IPS DF 19.7 (cell line): Measurements from ENCODE around the gene DACH1.

Experiments
- DNase-seq: peaks from one replicate; pipeline ENCODE4 v3.0.0-alpha.2; 2013; ENCODE audit warnings: low read depth, low spot score

The DACH1 gene

DNA sequence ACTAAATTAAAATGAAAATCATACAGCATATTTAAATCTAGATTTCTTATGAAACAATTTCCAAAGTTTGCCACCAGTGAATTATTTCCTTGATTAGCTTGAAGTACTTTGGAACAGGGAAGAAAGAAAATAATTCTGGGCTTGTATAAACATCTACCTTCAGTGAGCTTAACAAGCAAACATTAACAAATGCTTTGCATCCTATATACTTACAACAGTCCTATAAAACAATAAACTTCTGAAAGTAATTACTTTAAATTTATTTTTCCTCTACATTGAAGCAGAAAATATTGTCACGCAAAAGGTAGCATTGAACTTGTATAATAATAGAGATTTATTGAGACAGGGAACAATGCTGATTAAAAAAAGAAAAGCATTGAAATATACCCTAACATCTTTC lies 164.8 kb downstream of the DACH1 start:
- DNase-seq = no peak

DNA sequence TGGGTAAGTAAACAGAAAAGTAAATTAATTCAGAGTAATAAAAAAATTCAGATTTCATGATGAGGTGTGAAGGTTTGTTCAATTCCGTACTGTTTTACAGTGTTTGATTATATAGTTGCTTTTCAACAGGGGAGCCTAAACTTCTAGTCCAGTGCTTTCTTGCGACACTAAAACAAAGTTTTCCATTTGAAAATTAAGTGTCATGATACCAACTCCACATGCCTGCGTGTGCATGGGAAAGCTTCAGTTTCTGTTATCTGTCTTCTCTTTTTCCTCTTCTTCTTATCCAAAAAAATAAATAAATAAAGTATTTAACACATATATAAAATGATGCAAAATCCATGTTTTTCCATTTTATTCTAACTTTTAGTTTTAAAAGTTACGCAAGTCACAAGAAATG lies 165.3 kb downstream of the DACH1 start:
- no peak for DNase-seq

- no peak for DNase-seq
These were observed 167.7 kb downstream of the DACH1 start for GRCh38 chr13:71699342-71699741.

DNA sequence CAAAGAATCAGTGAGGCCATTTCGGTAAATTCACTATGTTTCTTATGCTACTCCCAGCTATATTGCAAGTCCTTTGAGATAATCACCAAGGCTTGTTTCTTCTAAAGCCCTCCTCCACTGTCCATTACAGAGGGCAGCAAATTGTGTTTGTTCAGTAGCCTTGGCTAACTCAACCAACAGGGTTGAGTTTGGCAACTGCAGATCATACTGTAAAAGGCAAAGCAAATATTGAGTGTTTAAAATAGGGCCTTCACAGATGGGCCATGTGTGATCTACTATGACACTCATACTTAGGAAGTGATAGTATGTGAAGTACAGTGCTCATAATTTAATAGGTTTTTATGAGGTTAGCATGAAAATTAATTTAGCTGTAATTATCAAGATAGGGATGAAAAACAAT lies 171.3 kb downstream of the DACH1 start:
- no peak for DNase-seq

GRCh38 chr13:71685072-71685471 lies 181.9 kb downstream of the DACH1 start:
- DNase-seq = peak; percentile 35

- no peak for DNase-seq
These were observed 184.9 kb downstream of the DACH1 start for GRCh38 chr13:71681901-71682613.

DNA sequence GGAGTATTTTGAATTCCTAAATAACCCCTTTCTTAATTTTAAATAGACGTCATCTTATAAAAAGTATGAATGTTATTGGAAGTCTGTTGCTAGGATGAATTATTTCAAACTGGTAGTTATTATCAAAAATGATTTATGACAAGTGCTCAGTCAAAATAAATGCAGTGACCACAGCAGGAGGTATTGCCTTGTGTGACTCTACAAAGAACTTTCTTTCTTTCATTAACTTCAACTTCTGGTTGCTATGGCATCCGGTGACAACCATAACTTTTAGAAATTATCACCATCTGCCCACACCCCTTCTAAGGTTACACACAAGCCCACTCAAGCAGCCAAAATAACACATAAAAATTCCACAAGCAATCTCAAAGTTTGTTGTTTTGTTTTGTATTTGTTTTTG lies 189.9 kb downstream of the DACH1 start:
- DNase-seq = no peak

GRCh38 chr13:71672512-71672911 lies 194.5 kb downstream of the DACH1 start:
- no peak for DNase-seq

DNA sequence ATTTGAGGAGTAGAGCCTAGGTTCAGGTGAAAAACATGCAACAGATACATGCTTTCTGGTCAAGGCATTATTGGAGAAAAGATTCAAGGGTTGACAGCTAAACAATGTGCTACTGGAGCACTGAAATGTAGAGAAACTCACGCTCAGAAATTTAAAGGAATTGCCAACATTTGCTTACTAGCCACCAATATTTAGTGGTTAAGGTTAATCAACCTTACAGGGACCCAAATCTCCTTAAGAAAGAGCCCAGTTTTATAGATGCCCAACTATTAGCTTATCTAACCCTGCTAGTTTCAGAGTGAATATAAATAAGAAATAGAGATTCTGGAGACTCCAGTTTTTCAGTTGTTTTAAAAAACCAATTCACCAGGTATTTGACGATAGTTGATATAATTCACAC lies 203.6 kb downstream of the DACH1 start:
- no peak for DNase-seq

GRCh38 chr13:71661921-71662320 lies 205.1 kb downstream of the DACH1 start:
- no peak for DNase-seq

DNA sequence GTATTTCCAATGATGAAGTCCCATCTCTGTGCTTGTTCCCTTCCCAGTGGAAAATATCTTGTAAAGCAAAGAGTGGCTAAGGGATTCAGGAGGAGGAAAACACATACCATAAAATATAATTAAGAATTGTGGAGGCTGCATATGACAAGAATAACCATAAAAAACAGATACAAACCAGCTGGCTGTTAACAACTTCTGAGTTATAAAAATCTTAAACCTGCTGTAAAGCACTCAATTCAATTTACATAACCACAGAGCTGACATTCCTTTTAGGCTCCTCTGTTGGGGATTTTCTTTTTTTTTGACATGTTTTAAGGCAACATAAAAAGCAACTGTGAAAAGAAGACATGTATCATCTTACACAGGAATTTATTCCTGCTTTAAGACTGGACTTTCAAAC lies 207.6 kb downstream of the DACH1 start:
- DNase-seq = no peak

- no peak for DNase-seq
These were observed 221.5 kb downstream of the DACH1 start for GRCh38 chr13:71645467-71645866.

- DNase-seq = no peak
These were observed 222.4 kb downstream of the DACH1 start for GRCh38 chr13:71644579-71644978.

- no peak for DNase-seq
These were observed 223.6 kb downstream of the DACH1 start for GRCh38 chr13:71643448-71643860.

GRCh38 chr13:71638751-71639150 lies 228.3 kb downstream of the DACH1 start:
- DNase-seq = no peak

DNA sequence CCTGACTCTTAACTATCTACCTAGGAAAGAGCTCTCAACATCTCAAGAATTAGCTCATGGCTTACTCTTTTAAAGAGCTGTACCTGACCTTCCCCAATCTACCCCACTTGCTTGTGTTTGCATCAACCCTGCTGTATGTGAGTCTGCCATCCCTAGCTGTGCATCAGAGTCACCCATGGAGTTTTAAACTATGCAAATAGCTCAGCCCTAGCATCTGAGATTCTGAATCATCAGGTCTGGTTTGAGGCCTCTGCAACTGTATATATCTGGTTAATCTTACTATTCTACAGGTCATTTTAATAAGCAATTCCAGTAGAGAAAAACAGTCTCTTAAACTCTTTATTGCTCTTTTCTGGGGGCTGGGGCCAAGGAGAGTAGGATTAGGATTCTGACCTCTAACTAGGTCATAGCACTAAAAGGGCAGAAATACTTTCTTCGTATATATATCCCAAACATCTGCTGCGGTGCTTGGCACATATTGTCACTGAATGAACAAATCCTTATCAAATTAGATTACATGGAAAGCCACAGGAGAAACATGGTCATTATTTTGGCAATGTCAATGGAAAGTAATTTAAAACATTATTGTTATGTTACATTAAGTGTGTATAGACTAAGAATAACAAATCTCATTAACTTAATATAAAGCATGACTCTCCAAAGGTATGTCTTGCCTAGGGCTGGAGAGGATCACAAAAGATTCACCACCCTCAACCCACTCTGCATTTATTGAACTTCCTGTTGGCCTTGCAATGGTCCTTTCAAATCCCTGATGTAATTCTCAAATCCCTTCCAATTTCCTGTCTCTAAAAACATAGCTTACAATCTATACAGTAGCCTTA lies 232.2 kb downstream of the DACH1 start:
- DNase-seq = no peak

DNA sequence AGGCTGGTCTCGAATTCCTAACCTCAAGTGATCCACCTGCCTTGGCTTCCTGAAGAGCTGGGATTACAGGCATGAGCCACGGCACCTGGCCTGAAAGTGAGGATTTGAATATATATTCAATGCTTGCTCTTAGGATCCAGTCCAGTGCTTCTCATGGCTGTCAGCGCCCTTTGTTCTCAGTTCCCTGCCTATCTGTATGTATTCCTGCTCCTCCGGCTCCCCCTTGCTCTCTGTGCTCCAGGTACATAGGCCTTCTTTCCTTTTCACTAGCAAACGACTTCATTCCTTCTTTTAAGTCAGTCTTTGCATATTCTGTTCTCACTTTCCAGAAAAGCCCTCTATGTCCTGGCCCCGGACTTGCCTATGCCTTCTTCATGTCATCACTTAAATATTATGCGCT lies 232.8 kb downstream of the DACH1 start:
- no peak for DNase-seq

- DNase-seq = no peak
These were observed 234.3 kb downstream of the DACH1 start for GRCh38 chr13:71632721-71633120.

- DNase-seq = no peak
These were observed 234.8 kb downstream of the DACH1 start for GRCh38 chr13:71632206-71632605.

- DNase-seq = no peak
These were observed 237.8 kb downstream of the DACH1 start for GRCh38 chr13:71629167-71629566.

- no peak for DNase-seq
These were observed 240.4 kb downstream of the DACH1 start for GRCh38 chr13:71626421-71627117.

- no peak for DNase-seq
These were observed 241.3 kb downstream of the DACH1 start for GRCh38 chr13:71625694-71626093.
